OCI-LY7 (cell line): ENCODE measurements around the gene TMA7B. TPM values are rescaled to one million over a fixed set of nuclear protein-coding genes. Genes with fewer than 3 reads are reported as not detected.
A peak's percentile ranks its signal among the peaks of the same experiment; 100 is the strongest.

Source experiments
- BruUV-seq: library from RNA; stranded (reverse); fragments of 400-500 nt; replicated peaks from 2 replicates; lab custom pipeline; 2021; lab: Mats Ljungman, UMichigan
- CTCF ChIA-PET: fragments of 300-600 bp; sonication (Branson Sonifier 250); formaldehyde crosslinking; loops from one replicate; lab custom pipeline; 2022; ENCODE audit warnings: antibody characterized with exemption; ENCODE audit not compliant: unreplicated experiment; lab: Charles Lee
- POLR2A ChIA-PET: fragments of 300-600 bp; sonication (Branson Sonifier 250); formaldehyde crosslinking; loops from one replicate; lab custom pipeline; 2022; ENCODE audit warnings: antibody characterized with exemption; lab: Charles Lee
- DNase-seq: peaks from one replicate; pipeline ENCODE4 v3.0.0-alpha.2; 2015; ENCODE audit warnings: low spot score
- H2AFZ ChIP-seq: fragments of 200-600 bp; sonication (generic), shearing (Covaris generic); 2 replicates; pipeline ENCODE4 v1.6.1; 2014; ENCODE audit warnings: mild to moderate bottlenecking, antibody characterized with exemption, low read length, moderate library complexity
- H3K27ac ChIP-seq: fragments of 200-600 bp; sonication (generic); 2 replicates; pipeline ENCODE4 v1.5.1; 2014; ENCODE audit warnings: mixed run types, low read depth, mild to moderate bottlenecking, moderate library complexity, low read length, inconsistent platforms; ENCODE audit not compliant: poor library complexity, severe bottlenecking
- H3K36me3 ChIP-seq: fragments of 200-600 bp; sonication (generic); 2 replicates; pipeline ENCODE4 v1.6.1; 2014; ENCODE audit warnings: mild to moderate bottlenecking, antibody characterized with exemption, low read length, moderate library complexity, mixed read lengths; ENCODE audit not compliant: insufficient read depth
- H3K4me1 ChIP-seq: fragments of 200-600 bp; sonication (generic); 2 replicates; pipeline ENCODE4 v1.5.1; 2014; ENCODE audit warnings: mild to moderate bottlenecking, low read length; ENCODE audit not compliant: insufficient read depth, poor library complexity, severe bottlenecking
- H3K4me2 ChIP-seq: fragments of 200-600 bp; sonication (generic); 2 replicates; pipeline ENCODE4 v1.6.1; 2014; ENCODE audit warnings: mild to moderate bottlenecking, low read length
- H3K4me3 ChIP-seq: fragments of 200-600 bp; sonication (generic); 2 replicates; pipeline ENCODE4 v1.5.1; 2014; ENCODE audit warnings: mild to moderate bottlenecking, low read depth, low read length; ENCODE audit not compliant: poor library complexity, severe bottlenecking
- H3K79me2 ChIP-seq: fragments of 200-600 bp; sonication (generic); 2 replicates; pipeline ENCODE4 v1.6.1; 2016; ENCODE audit warnings: low read depth, mild to moderate bottlenecking, low read length, moderate library complexity, mixed read lengths; ENCODE audit not compliant: insufficient read depth
- H3K9me2 ChIP-seq: fragments of 200-600 bp; sonication (generic); 2 replicates; pipeline ENCODE4 v1.6.1; 2016; ENCODE audit warnings: mild to moderate bottlenecking, low read length, mixed read lengths; ENCODE audit not compliant: insufficient read depth
- H3K9me3 ChIP-seq: fragments of 200-600 bp; sonication (generic); 2 replicates; pipeline ENCODE4 v1.6.1; 2014; ENCODE audit warnings: mild to moderate bottlenecking, mixed run types, low read length, mixed read lengths
- H4K20me1 ChIP-seq: fragments of 200-600 bp; sonication (generic); 2 replicates; pipeline ENCODE4 v1.6.1; 2014; ENCODE audit warnings: mild to moderate bottlenecking, antibody characterized with exemption, low read length, moderate library complexity, mixed read lengths; ENCODE audit not compliant: insufficient read depth
- CTCF ChIP-seq: fragments of 200-600 bp; sonication (generic); conservative IDR thresholded peaks from 2 replicates; pipeline ENCODE4 v1.5.1; 2014; ENCODE audit warnings: mild to moderate bottlenecking, antibody characterized with exemption, low read length, moderate library complexity, mixed read lengths
- EZH2phosphoT487 ChIP-seq: fragments of 200-600 bp; sonication (generic); IDR thresholded peaks from 2 replicates; pipeline ENCODE4 v1.6.1; 2018; ENCODE audit warnings: low read depth, borderline replicate concordance, mild to moderate bottlenecking, mixed run types, antibody characterized with exemption, low read length, moderate library complexity, mixed read lengths
- intact Hi-C: fragments of 100-400 bp; cut with micrococcal nuclease; formaldehyde crosslinking; loops from one replicate; pipeline ENCODE4 v1.10.0; 2022; ENCODE audit not compliant: unreplicated experiment
- total RNA-seq, 2 experiments: library from RNA; depleted of rRNA in 1 of 2; stranded (reverse); fragments of >200 nt in 1 of 2; shearing (Covaris generic) in 1 of 2; gene quantifications; 2 replicates each; pipeline ENCODE4 v1.2.3, GENCODE V29; 2014 to 2022

TMA7B gene
- total RNA-seq, 2 experiments from 2014 or later, result not detected

GRCh38 chr22:39926753-39927152, 33.4 kb upstream of the TMA7B start:
- ChIA-PET POLR2A (interaction anchor here (0.6 kb wide), 1 partner anchor 1025 kb away, joined by 3 read pairs; no protein-coding TSS in a partner anchor), CTCF (no interaction called here)
- Histone ChIP-seq H3K4me3 (no peak overlapping the region), H3K4me2 (no peak overlapping the region), H3K27ac (no peak overlapping the region), H2AFZ (no peak overlapping the region), H3K4me1 (no peaks in the 10 kb centered on the region), H3K36me3 (no peaks in the 10 kb centered on the region), H3K9me2 (no peaks in the 10 kb centered on the region), H4K20me1 (no peaks in the 10 kb centered on the region), H3K79me2 (no peaks in the 10 kb centered on the region), H3K9me3 (no peaks in the 10 kb centered on the region)
- intact Hi-C loops, result no loop called here
- no peak for TF ChIP-seq EZH2phosphoT487
- no peak for TF ChIP-seq CTCF
- DNase-seq, result no peak
- no TSS peak for BruUV-seq

GRCh38 chr22:39927544-39927943, 32.7 kb upstream of the TMA7B start:
- DNase-seq, result no peak
- Histone ChIP-seq H3K4me3 (no peak overlapping the region), H3K9me3 (no peaks in the 10 kb centered on the region), H3K9me2 (no peaks in the 10 kb centered on the region), H3K79me2 (no peaks in the 10 kb centered on the region), H3K27ac (no peak overlapping the region), H4K20me1 (no peaks in the 10 kb centered on the region), H2AFZ (no peak overlapping the region), H3K36me3 (no peaks in the 10 kb centered on the region), H3K4me1 (no peaks in the 10 kb centered on the region), H3K4me2 (no peak overlapping the region)
- intact Hi-C loops, result no loop called here
- ChIA-PET CTCF (no interaction called here), POLR2A (no interaction called here)
- TF ChIP-seq EZH2phosphoT487, result no peak
- TF ChIP-seq CTCF, result peak; percentile 57
- no TSS peak for BruUV-seq

GRCh38 chr22:39928536-39929520, 31.4 kb upstream of the TMA7B start:
- no peaks in the 10 kb centered on the region for H3K9me2 ChIP-seq
- DNase-seq, result no peak
- H3K9me3 ChIP-seq, result no peaks in the 10 kb centered on the region
- no peaks in the 10 kb centered on the region for H4K20me1 ChIP-seq
- intact Hi-C loops, result no loop called here
- CTCF ChIA-PET, result no interaction called here
- H3K4me1 ChIP-seq, result peaks cover 9% of the 10 kb centered on the region
- no peaks in the 10 kb centered on the region for H3K79me2 ChIP-seq
- TF ChIP-seq EZH2phosphoT487, result no peak
- no peak for TF ChIP-seq CTCF
- no peaks in the 10 kb centered on the region for H3K36me3 ChIP-seq
- H3K4me3 ChIP-seq, result no peak overlapping the region
- no peak overlapping the region for H2AFZ ChIP-seq
- POLR2A ChIA-PET, result no interaction called here
- H3K4me2 ChIP-seq, result no peak overlapping the region
- H3K27ac ChIP-seq, result no peak overlapping the region
- no TSS peak for BruUV-seq
